Measurements from ENCODE around the gene SEZ6L.

The SEZ6L gene

DNA sequence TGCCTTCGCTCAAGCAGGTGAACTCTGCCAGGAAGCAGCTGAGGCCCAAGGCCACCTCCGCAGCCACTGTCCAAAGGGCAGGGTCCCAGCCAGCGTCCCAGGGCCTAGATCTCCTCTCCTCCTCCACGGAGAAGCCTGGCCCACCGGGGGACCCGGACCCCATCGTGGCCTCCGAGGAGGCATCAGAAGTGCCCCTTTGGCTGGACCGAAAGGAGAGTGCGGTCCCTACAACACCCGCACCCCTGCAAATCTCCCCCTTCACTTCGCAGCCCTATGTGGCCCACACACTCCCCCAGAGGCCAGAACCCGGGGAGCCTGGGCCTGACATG lies 123.4 kb downstream of the SEZ6L start:
- TF ChIP-seq YY1 (IDR thresholded peaks at IDR 0.05; ENCODE audit: low read depth) (no peak), EGR1 (IDR thresholded peaks at IDR 0.05) (no peak), TCF12 (IDR thresholded peaks at IDR 0.05; ENCODE audit: low read depth) (no peak), CEBPB (IDR thresholded peaks at IDR 0.05) (no peak), TEAD4 (IDR thresholded peaks at IDR 0.05) (no peak), FOXM1 (IDR thresholded peaks at IDR 0.05; ENCODE audit: borderline replicate concordance, low read depth) (no peak), EP300 (IDR thresholded peaks at IDR 0.05; ENCODE audit: borderline replicate concordance) (no peak), RAD21 (IDR thresholded peaks at IDR 0.05; ENCODE audit: low read depth) (no peak), NFIC (IDR thresholded peaks at IDR 0.05) (no peak), CREB1 (IDR thresholded peaks at IDR 0.05; ENCODE audit: low read depth) (no peak), ZBTB7A (IDR thresholded peaks at IDR 0.05; ENCODE audit: low read depth) (no peak), TAF1 (IDR thresholded peaks at IDR 0.05; ENCODE audit: low read depth) (no peak)
- TF ChIP-seq, protein P1, sequence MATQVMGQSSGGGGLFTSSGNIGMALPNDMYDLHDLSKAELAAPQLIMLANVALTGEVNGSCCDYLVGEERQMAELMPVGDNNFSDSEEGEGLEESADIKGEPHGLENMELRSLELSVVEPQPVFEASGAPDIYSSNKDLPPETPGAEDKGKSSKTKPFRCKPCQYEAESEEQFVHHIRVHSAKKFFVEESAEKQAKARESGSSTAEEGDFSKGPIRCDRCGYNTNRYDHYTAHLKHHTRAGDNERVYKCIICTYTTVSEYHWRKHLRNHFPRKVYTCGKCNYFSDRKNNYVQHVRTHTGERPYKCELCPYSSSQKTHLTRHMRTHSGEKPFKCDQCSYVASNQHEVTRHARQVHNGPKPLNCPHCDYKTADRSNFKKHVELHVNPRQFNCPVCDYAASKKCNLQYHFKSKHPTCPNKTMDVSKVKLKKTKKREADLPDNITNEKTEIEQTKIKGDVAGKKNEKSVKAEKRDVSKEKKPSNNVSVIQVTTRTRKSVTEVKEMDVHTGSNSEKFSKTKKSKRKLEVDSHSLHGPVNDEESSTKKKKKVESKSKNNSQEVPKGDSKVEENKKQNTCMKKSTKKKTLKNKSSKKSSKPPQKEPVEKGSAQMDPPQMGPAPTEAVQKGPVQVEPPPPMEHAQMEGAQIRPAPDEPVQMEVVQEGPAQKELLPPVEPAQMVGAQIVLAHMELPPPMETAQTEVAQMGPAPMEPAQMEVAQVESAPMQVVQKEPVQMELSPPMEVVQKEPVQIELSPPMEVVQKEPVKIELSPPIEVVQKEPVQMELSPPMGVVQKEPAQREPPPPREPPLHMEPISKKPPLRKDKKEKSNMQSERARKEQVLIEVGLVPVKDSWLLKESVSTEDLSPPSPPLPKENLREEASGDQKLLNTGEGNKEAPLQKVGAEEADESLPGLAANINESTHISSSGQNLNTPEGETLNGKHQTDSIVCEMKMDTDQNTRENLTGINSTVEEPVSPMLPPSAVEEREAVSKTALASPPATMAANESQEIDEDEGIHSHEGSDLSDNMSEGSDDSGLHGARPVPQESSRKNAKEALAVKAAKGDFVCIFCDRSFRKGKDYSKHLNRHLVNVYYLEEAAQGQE (IDR thresholded peaks at IDR 0.05; ENCODE audit: low read depth): no peak
- TF ChIP-seq, protein P2, sequence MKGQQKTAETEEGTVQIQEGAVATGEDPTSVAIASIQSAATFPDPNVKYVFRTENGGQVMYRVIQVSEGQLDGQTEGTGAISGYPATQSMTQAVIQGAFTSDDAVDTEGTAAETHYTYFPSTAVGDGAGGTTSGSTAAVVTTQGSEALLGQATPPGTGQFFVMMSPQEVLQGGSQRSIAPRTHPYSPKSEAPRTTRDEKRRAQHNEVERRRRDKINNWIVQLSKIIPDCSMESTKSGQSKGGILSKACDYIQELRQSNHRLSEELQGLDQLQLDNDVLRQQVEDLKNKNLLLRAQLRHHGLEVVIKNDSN (IDR thresholded peaks at IDR 0.05): no peak
- TF ChIP-seq, protein P3, sequence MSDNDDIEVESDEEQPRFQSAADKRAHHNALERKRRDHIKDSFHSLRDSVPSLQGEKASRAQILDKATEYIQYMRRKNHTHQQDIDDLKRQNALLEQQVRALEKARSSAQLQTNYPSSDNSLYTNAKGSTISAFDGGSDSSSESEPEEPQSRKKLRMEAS (IDR thresholded peaks at IDR 0.05): no peak

DNA sequence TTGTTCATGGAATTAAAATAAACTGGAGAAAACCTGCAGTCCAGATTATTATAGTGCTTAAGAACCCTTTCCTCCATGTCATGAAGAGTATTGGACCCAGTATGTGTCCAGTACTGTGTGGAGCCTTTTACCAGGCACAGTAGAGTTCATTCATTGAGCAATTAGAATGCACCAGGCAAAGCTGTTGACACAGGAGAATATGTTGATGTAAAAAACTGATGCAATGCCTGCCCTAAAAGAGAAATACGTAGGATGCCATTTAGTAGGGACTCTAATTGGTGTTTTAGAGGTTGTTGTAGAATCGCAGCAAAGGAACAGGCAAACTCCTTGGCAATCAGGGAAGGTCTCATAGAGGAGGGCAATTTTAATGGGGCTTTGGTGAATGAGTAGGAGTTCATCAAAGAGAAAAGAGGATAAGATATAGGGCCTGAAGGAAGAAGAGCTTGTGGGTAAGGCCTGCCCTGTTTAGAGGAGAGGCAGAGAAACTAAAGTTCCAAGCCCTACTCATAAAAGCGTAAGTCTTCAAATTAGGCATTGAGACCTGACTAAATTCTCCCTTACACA lies 126.4 kb downstream of the SEZ6L start:
- TF ChIP-seq EGR1 (IDR thresholded peaks at IDR 0.05) (no peak), EP300 (IDR thresholded peaks at IDR 0.05; ENCODE audit: borderline replicate concordance) (no peak), NFIC (IDR thresholded peaks at IDR 0.05) (no peak), TEAD4 (IDR thresholded peaks at IDR 0.05) (no peak), RAD21 (IDR thresholded peaks at IDR 0.05; ENCODE audit: low read depth) (no peak), CREB1 (IDR thresholded peaks at IDR 0.05; ENCODE audit: low read depth) (no peak), ZBTB7A (IDR thresholded peaks at IDR 0.05; ENCODE audit: low read depth) (no peak), YY1 (IDR thresholded peaks at IDR 0.05; ENCODE audit: low read depth) (no peak), TAF1 (IDR thresholded peaks at IDR 0.05; ENCODE audit: low read depth) (no peak), TCF12 (IDR thresholded peaks at IDR 0.05; ENCODE audit: low read depth) (no peak)
- TF ChIP-seq, protein P2 (IDR thresholded peaks at IDR 0.05): no peak
- TF ChIP-seq, protein P1 (IDR thresholded peaks at IDR 0.05; ENCODE audit: low read depth): no peak
- TF ChIP-seq, protein P3 (IDR thresholded peaks at IDR 0.05): no peak

DNA sequence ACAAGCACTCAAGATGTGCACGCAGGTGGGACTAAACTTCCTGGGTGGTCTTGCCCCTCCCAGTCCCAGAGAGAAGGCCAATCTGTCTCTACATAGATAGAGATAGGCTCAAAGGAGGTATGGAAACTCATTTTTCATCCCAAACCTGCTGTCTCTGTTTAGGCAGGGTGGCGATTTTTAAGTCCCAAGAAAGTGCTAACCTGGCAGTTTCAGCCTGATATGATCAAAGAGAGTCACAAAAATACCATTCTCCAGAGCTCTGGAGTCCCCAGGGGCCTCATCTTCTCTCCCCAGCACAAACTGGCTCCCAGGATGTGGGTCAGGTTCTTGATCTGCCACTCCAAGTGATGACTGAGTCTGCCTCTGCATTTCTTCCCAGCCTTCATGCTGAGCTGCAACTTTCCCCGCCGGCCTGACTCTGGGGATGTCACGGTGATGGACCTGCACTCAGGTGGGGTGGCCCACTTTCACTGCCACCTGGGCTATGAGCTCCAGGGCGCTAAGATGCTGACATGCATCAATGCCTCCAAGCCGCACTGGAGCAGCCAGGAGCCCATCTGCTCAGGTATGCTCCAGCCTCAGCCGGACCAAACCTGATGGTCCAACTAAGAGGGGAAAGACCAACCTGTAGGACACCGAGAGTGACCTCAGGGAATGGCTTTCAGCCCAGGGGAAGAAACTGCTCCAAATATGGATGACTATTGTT lies 129.5 kb downstream of the SEZ6L start:
- TF ChIP-seq FOXM1 (IDR thresholded peaks at IDR 0.05; ENCODE audit: borderline replicate concordance, low read depth) (no peak), CEBPB (IDR thresholded peaks at IDR 0.05) (no peak)

DNA sequence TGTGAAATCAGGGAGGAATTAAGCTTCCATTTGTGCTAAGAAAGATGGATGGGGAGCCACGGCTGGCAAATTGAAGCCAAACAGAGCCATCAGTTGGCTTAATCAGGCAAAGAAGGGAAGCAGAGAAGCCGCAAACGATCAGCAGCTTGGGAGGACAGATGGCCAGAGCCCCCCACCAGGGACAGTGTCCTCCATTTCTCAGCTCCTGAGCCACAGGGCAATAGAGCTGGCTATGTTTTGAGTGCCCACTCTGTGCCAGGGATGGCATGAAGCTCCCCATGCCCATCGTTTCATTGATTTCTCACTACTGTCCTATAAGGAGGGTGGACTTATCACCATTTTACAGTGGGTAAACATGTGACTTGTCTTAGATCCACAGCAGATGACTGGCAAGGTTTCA lies 133.5 kb downstream of the SEZ6L start:
- TF ChIP-seq, protein P3 (IDR thresholded peaks at IDR 0.05): no peak
- TF ChIP-seq YY1 (IDR thresholded peaks at IDR 0.05; ENCODE audit: low read depth) (no peak), RAD21 (IDR thresholded peaks at IDR 0.05; ENCODE audit: low read depth) (no peak), CEBPB (IDR thresholded peaks at IDR 0.05) (no peak), NFIC (IDR thresholded peaks at IDR 0.05) (no peak), CREB1 (IDR thresholded peaks at IDR 0.05; ENCODE audit: low read depth) (no peak), TAF1 (IDR thresholded peaks at IDR 0.05; ENCODE audit: low read depth) (no peak), TCF12 (IDR thresholded peaks at IDR 0.05; ENCODE audit: low read depth) (no peak)
- TF ChIP-seq, protein P2 (IDR thresholded peaks at IDR 0.05): no peak

DNA sequence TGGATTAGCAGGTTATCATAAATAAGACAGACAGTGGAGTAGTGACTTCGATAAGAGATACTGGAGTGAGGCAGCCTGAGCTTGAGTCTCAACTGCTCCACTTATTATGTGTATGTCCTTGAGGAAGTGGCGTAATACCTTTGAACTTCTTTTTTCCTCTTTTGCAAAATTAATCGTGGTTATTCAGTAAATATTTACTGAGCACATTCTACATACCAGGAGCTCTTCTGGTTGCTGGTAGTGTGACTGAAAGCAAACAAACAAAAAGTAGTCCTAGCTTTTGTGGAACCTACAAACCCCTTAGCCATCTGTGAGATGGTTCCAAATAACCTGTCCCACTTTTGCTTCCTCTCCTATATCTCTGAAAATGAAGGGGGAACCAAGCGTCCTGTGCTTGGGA lies 134.2 kb downstream of the SEZ6L start:
- TF ChIP-seq YY1 (IDR thresholded peaks at IDR 0.05; ENCODE audit: low read depth): no peak
- TF ChIP-seq, protein P3 (IDR thresholded peaks at IDR 0.05): no peak
- TF ChIP-seq RAD21 (IDR thresholded peaks at IDR 0.05; ENCODE audit: low read depth): no peak
- TF ChIP-seq, protein P2 (IDR thresholded peaks at IDR 0.05): no peak
- TF ChIP-seq TCF12 (IDR thresholded peaks at IDR 0.05; ENCODE audit: low read depth): no peak
- TF ChIP-seq FOXM1 (IDR thresholded peaks at IDR 0.05; ENCODE audit: borderline replicate concordance, low read depth): no peak
- TF ChIP-seq TAF1 (IDR thresholded peaks at IDR 0.05; ENCODE audit: low read depth): no peak
- TF ChIP-seq, protein P1 (IDR thresholded peaks at IDR 0.05; ENCODE audit: low read depth): no peak
- TF ChIP-seq EGR1 (IDR thresholded peaks at IDR 0.05): no peak
- no peak for TF ChIP-seq CREB1 (IDR thresholded peaks at IDR 0.05; ENCODE audit: low read depth)
